Mesendoderm (in vitro differentiated cells): ENCODE data around the gene PCDH18.

Experiments
- DNase-seq: peaks from one replicate; pipeline ENCODE4 v3.0.0; 2013
- H2AK5ac ChIP-seq: 2 replicates; pipeline ENCODE4 v1.6.1; 2013; ENCODE audit warnings: low read length, inconsistent platforms
- H2BK120ac ChIP-seq: 2 replicates; pipeline ENCODE4 v1.6.1; 2013; ENCODE audit warnings: low read depth, mild to moderate bottlenecking, low read length, moderate library complexity, mixed read lengths
- H2BK15ac ChIP-seq: replicated peaks from 2 replicates; pipeline ENCODE4 v1.6.1; 2013; ENCODE audit warnings: low read depth, mild to moderate bottlenecking, moderate library complexity
- H2BK5ac ChIP-seq: 2 replicates; pipeline ENCODE4 v1.6.1; 2013; ENCODE audit warnings: low read length, inconsistent platforms
- H3K18ac ChIP-seq: 2 replicates; pipeline ENCODE4 v1.6.1; 2013; ENCODE audit warnings: mild to moderate bottlenecking, low read length, mixed read lengths
- H3K23ac ChIP-seq: one replicate; pipeline ENCODE4 v1.6.1; 2013; ENCODE audit warnings: low read length
- H3K27ac ChIP-seq: 2 replicates; pipeline ENCODE4 v1.5.1; 2013; ENCODE audit warnings: low read depth, mild to moderate bottlenecking, inconsistent platforms, low read length, moderate library complexity
- H3K27me3 ChIP-seq: 2 replicates; pipeline ENCODE4 v1.6.1; 2013; ENCODE audit warnings: low read length, control low read depth, mild to moderate bottlenecking, inconsistent platforms; ENCODE audit not compliant: insufficient read depth, poor library complexity
- H3K36me3 ChIP-seq: 2 replicates; pipeline ENCODE4 v1.6.1; 2013; ENCODE audit warnings: low read length, inconsistent platforms; ENCODE audit not compliant: control insufficient read depth, insufficient read depth
- H3K4ac ChIP-seq: one replicate; pipeline ENCODE4 v1.6.1; 2013; ENCODE audit warnings: low read depth, mild to moderate bottlenecking, low read length, moderate library complexity
- H3K4me1 ChIP-seq: 2 replicates; pipeline ENCODE4 v1.6.1; 2013; ENCODE audit warnings: low read depth, low read length, inconsistent platforms; ENCODE audit not compliant: control insufficient read depth
- H3K4me2 ChIP-seq: 2 replicates; pipeline ENCODE4 v1.6.1; 2013; ENCODE audit warnings: low read length
- H3K4me3 ChIP-seq: 2 replicates; pipeline ENCODE4 v1.5.1; 2013; ENCODE audit warnings: mild to moderate bottlenecking, low read length
- H3K56ac ChIP-seq: one replicate; pipeline ENCODE4 v1.6.1; 2013; ENCODE audit warnings: low read length
- H3K79me1 ChIP-seq: 2 replicates; pipeline ENCODE4 v1.6.1; 2013; ENCODE audit warnings: low read length, inconsistent platforms
- H3K79me2 ChIP-seq: 2 replicates; pipeline ENCODE4 v1.6.1; 2013; ENCODE audit warnings: mild to moderate bottlenecking, low read length; ENCODE audit not compliant: control insufficient read depth, insufficient read depth
- H3K9ac ChIP-seq: 2 replicates; pipeline ENCODE4 v1.6.1; 2013; ENCODE audit warnings: low read length, inconsistent platforms
- H4K5ac ChIP-seq: one replicate; pipeline ENCODE4 v1.6.1; 2013; ENCODE audit warnings: low read length
- H4K8ac ChIP-seq: one replicate; pipeline ENCODE4 v1.6.1; 2013; ENCODE audit warnings: low read depth, mild to moderate bottlenecking, control low read depth, low read length, moderate library complexity
- WGBS: extraction: QIAGEN DNeasy Blood & Tissue Kit; methylation state at CpG from one replicate; pipeline ENCODE4 v1.1.7; 2013; ENCODE audit warnings: low lambda C conversion rate, missing lambda C conversion rate; ENCODE audit not compliant: insufficient coverage; ENCODE audit errors: extremely low coverage; 5-methylcytosine and 5-hydroxymethylcytosine counted together

Gene PCDH18

DNA sequence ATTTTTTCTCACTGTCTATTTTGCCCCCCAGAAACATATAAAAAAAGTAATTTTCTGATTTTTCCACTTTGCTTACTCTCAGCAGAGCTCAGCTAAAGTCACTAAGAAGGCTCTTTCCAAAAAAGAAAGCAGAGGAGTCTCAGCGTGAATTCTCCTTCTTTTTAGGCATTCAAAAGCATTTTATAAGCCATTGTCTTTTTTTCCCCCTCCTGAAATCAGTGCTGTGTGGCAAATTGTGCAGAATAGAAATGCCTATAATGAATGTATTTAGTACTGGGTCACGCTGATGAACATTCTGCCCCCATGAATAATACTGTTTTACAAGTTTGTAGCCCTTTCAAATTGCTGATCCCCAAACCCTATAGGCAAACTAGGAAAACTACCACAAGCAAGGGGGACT, 1.6 kb upstream of the PCDH18 start:
- Histone ChIP-seq H2BK5ac (no peak overlapping the region), H3K27me3 (no peaks in the 10 kb centered on the region), H3K36me3 (no peaks in the 10 kb centered on the region), H3K23ac (no peak overlapping the region), H3K9ac (no peak overlapping the region), H3K27ac (no peak overlapping the region), H2AK5ac (no peak overlapping the region), H3K4me3 (no peak overlapping the region), H3K4ac (no peak overlapping the region), H4K8ac (no peak overlapping the region), H3K79me2 (no peaks in the 10 kb centered on the region), H3K56ac (no peak overlapping the region), H2BK120ac (peak overlapping the region; percentile 61), H3K4me1 (peaks cover 4% of the 10 kb centered on the region), H3K79me1 (peaks cover 6% of the 10 kb centered on the region), H3K18ac (no peak overlapping the region), H2BK15ac (no peak overlapping the region), H3K4me2 (no peak overlapping the region), H4K5ac (no peak overlapping the region)
- no peak for DNase-seq
- WGBS: no CpG with 5 or more reads among the region's 2 CpGs

DNA sequence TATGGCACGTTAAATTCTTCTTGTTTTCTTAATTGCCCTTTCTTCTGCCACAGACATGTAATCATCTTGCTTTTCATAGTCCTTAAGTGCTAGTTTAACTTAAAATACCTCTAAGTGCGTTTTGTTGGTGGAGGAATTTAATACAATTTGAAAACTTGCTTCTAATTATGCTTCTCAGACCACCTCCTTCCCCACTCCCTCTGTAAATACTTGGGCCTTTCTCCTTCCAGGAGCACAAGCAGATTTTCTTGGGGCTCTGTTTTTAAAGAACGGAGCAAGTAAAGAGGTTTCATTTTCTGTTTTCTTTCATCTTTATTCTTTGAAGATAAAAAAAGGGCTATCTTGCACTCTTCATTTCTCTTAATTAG, 559 bp upstream of the PCDH18 start:
- Histone ChIP-seq H3K4me1 (peaks cover 4% of the 10 kb centered on the region), H3K27ac (peak overlapping the region; percentile 41)
- no CpG with 5 or more reads among the region's 3 CpGs for WGBS

DNA sequence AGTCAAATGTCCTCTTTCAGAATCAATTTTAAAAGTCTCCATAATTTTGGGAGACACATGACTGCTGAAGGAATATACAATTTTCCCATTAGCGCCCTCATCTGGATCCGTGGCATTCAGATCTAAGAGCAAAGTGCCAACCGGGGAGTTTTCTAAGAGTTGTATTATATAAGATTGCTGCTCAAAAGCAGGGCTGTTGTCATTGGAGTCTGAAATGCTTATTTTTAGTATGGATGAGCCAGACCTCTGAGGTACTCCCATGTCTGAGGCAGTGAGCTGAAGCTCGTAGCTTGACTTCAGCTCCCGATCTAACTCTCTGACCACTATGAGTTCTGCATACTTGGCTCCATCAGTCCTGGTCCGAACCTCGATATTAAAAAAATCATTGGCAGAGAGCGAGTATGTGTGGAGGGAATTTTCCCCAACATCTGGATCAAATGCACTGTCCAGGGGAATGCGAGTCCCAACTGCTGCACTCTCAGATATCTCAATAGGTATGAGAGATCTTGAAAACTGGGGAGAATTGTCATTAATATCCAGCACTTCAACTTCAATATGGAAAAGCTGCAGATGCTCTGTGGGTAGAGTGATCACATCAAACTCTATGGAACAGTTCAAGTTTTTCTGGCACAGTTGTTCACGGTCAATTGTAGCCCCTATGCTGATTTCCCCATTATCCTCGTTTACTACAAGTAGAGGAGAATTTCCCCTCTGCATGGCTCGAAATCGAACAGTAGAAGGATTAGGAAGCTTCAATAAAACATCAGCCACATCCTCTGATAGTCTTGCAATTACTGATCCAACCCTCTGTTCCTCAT, 917 bp downstream of the PCDH18 start:
- peak overlapping the region; percentile 64 for H3K18ac ChIP-seq
- H3K4ac ChIP-seq: no peak overlapping the region
- H2AK5ac ChIP-seq: no peak overlapping the region
- peak overlapping the region; percentile 82 for H3K4me2 ChIP-seq
- no CpG with 5 or more reads among the region's 13 CpGs for WGBS
- H3K36me3 ChIP-seq: no peaks in the 10 kb centered on the region
- peak overlapping the region; percentile 82 for H3K56ac ChIP-seq
- no peak overlapping the region for H2BK5ac ChIP-seq
- no peak overlapping the region for H4K8ac ChIP-seq
- H3K27me3 ChIP-seq: no peaks in the 10 kb centered on the region
- peaks cover 4% of the 10 kb centered on the region for H3K4me1 ChIP-seq
- H3K79me1 ChIP-seq: peaks cover 6% of the 10 kb centered on the region
- no peak overlapping the region for H3K23ac ChIP-seq
- H3K79me2 ChIP-seq: no peaks in the 10 kb centered on the region
- peak overlapping the region; percentile 65 for H3K9ac ChIP-seq
- no peak overlapping the region for H3K27ac ChIP-seq
- no peak for DNase-seq
- no peak overlapping the region for H2BK15ac ChIP-seq
- no peak overlapping the region for H2BK120ac ChIP-seq
- H4K5ac ChIP-seq: no peak overlapping the region
- peak overlapping the region; percentile 86 for H3K4me3 ChIP-seq

More for the DNA sequence above, 559 bp upstream of the PCDH18 start:
- Histone ChIP-seq H3K23ac (no peak overlapping the region), H2BK5ac (no peak overlapping the region), H3K18ac (no peak overlapping the region), H3K27me3 (no peaks in the 10 kb centered on the region), H3K9ac (peak overlapping the region; percentile 49), H3K4me3 (no peak overlapping the region), H3K56ac (peak overlapping the region; percentile 77), H4K5ac (no peak overlapping the region), H3K4me2 (peak overlapping the region; percentile 32), H3K4ac (no peak overlapping the region), H3K79me1 (peaks cover 6% of the 10 kb centered on the region), H2BK120ac (no peak overlapping the region), H2AK5ac (no peak overlapping the region), H3K36me3 (no peaks in the 10 kb centered on the region), H4K8ac (no peak overlapping the region), H3K79me2 (no peaks in the 10 kb centered on the region), H2BK15ac (no peak overlapping the region)
- DNase-seq: no peak

DNA sequence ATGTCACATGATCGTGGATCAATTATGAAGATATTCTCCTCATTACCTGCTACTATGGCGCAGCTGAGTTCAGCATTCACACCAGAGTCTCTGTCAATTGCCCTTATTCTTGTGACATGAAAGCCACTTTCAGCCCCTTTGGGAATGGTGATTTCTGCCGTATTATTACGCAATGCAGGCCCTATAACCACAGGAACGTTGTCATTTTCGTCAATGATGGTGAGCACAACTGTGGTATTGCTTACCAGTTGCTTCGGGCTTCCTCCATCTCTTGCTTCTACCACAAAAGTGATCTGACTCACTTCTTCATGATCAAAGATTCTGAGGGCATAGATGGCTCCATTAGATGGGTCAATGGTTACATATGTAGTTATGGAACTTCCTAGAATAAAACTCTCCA, 2.1 kb downstream of the PCDH18 start:
- Histone ChIP-seq H4K8ac (no peak overlapping the region), H3K18ac (no peak overlapping the region), H4K5ac (no peak overlapping the region), H3K79me1 (peaks cover 6% of the 10 kb centered on the region), H3K27ac (no peak overlapping the region), H3K4ac (no peak overlapping the region), H3K27me3 (no peaks in the 10 kb centered on the region), H3K36me3 (no peaks in the 10 kb centered on the region), H3K4me3 (no peak overlapping the region), H3K23ac (no peak overlapping the region), H2AK5ac (no peak overlapping the region), H3K56ac (no peak overlapping the region), H2BK5ac (no peak overlapping the region), H2BK15ac (no peak overlapping the region), H3K79me2 (no peaks in the 10 kb centered on the region), H3K4me2 (no peak overlapping the region), H2BK120ac (no peak overlapping the region), H3K9ac (no peak overlapping the region), H3K4me1 (peaks cover 4% of the 10 kb centered on the region)
- no CpG with 5 or more reads among the region's 7 CpGs for WGBS
- DNase-seq: no peak

DNA sequence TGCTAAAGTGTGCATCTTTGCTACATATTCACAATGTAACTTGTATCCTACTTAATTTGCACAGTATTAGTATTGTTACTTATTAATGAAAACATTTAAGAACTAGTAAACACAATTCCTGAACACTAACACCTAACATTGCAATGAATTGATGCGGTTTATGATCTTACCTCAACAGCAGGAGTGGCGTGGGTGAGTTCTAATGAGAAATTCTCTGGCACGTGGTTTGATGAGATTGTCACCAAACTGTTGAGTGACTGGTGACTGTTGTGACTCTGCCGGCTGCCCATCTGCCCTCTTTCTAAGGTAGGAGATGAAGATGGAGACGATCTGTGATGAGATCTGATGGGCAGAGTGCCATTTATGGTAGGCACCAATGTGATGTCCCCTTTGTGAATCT, 2.9 kb downstream of the PCDH18 start:
- H3K56ac ChIP-seq: no peak overlapping the region
- DNase-seq: no peak
- no peak overlapping the region for H3K23ac ChIP-seq
- H3K4me3 ChIP-seq: no peak overlapping the region
- no peak overlapping the region for H3K27ac ChIP-seq
- no CpG with 5 or more reads among the region's 5 CpGs for WGBS
- H3K79me2 ChIP-seq: no peaks in the 10 kb centered on the region
- H3K4ac ChIP-seq: no peak overlapping the region
- no peak overlapping the region for H3K9ac ChIP-seq
- H4K8ac ChIP-seq: no peak overlapping the region
- H3K36me3 ChIP-seq: no peaks in the 10 kb centered on the region
- no peak overlapping the region for H2BK15ac ChIP-seq
- no peak overlapping the region for H2BK120ac ChIP-seq
- no peak overlapping the region for H3K18ac ChIP-seq
- H3K4me2 ChIP-seq: no peak overlapping the region
- no peak overlapping the region for H4K5ac ChIP-seq
- no peak overlapping the region for H2AK5ac ChIP-seq
- peaks cover 4% of the 10 kb centered on the region for H3K4me1 ChIP-seq
- no peaks in the 10 kb centered on the region for H3K27me3 ChIP-seq
- peaks cover 6% of the 10 kb centered on the region for H3K79me1 ChIP-seq
- H2BK5ac ChIP-seq: no peak overlapping the region

DNA sequence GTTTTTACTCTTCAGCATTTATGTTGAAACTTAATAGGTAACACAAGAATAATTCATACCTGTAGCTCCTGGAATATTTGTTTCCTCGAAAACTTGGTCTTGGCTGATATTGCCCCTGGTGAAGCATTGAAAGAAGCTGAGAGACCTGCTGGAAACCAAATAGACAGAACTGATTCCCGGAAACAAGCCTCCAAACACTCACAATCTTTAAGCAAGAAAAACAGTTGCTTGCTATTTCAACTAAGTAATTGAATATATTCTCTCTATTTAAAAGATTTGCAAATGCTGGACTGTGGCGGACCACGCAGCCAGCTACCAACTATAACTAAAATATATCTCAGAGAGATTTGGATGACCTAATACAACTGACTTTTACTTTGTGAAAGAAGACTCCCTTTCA, 3.6 kb downstream of the PCDH18 start:
- no peak for DNase-seq
- H2AK5ac ChIP-seq: no peak overlapping the region
- no CpG with 5 or more reads among the region's 4 CpGs for WGBS
- no peak overlapping the region for H3K27ac ChIP-seq
- H4K5ac ChIP-seq: no peak overlapping the region
- H4K8ac ChIP-seq: no peak overlapping the region
- no peak overlapping the region for H3K23ac ChIP-seq
- no peak overlapping the region for H2BK120ac ChIP-seq
- no peak overlapping the region for H3K18ac ChIP-seq
- H3K4ac ChIP-seq: no peak overlapping the region
- H2BK15ac ChIP-seq: no peak overlapping the region
- H3K9ac ChIP-seq: no peak overlapping the region
- no peaks in the 10 kb centered on the region for H3K36me3 ChIP-seq
- no peak overlapping the region for H3K4me3 ChIP-seq
- no peak overlapping the region for H2BK5ac ChIP-seq
- no peaks in the 10 kb centered on the region for H3K79me2 ChIP-seq
- H3K4me1 ChIP-seq: peaks cover 3% of the 10 kb centered on the region
- H3K27me3 ChIP-seq: no peaks in the 10 kb centered on the region
- H3K56ac ChIP-seq: no peak overlapping the region
- no peak overlapping the region for H3K4me2 ChIP-seq
- peaks cover 6% of the 10 kb centered on the region for H3K79me1 ChIP-seq
